Measurements from ENCODE around the gene CD80. TPM values are rescaled to one million over a fixed set of nuclear protein-coding genes. Genes with fewer than 3 reads are reported as not detected.

Gene CD80
- total and polyA plus RNA-seq, 10 of the 15 experiments (the other 5 are each of a cell fraction or from before 2014, with no cell fraction given), result 41.4 to 137 (median 58.1) TPM

DNA sequence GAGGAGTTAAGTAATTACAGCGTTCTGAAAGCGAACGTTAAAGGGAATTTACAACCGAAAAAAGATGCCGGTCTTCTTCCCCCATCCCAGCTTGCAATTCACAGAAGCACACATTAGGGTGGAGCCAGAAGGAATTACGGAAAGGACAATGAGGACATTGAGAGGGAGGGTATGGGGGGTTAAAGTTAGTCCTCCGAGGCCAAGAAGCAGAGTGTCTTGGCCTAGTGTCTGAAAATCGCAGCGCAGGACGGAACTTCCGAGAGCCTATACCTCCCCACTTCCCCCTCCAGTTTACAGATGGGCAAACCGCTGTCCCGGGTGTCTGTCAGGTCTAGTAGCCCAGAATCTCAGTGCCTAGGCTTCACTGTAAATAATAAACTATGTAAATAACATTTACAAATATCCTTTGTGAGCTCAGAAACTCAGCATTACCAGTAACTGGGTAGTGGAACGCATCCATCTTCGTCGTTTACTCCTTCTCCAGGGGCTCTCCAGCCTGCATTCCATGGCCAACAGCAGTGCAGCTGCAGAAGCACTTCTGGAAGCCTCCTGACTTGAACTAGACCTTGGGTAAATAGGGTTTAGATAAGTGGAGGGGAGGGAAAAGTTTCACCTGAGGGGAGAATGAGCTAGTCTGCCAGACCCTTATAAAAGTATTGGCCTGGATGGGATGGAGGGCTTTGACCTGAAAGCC, 20.8 kb upstream of the CD80 start (continued):
- TF ChIP-seq, protein P1, sequence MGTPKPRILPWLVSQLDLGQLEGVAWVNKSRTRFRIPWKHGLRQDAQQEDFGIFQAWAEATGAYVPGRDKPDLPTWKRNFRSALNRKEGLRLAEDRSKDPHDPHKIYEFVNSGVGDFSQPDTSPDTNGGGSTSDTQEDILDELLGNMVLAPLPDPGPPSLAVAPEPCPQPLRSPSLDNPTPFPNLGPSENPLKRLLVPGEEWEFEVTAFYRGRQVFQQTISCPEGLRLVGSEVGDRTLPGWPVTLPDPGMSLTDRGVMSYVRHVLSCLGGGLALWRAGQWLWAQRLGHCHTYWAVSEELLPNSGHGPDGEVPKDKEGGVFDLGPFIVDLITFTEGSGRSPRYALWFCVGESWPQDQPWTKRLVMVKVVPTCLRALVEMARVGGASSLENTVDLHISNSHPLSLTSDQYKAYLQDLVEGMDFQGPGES (IDR thresholded peaks at IDR 0.05), result no peak
- TF ChIP-seq MXI1 (IDR thresholded peaks at IDR 0.05; ENCODE audit: low read depth, low read length) (no peak), POU2F2 (IDR thresholded peaks at IDR 0.05; ENCODE audit: borderline replicate concordance, low read depth, low read length) (peak; percentile 53; the same call in 1 of the 3 replicates), IRF4 (IDR thresholded peaks at IDR 0.05; ENCODE audit: low read depth, low read length) (no peak), EED (IDR thresholded peaks at IDR 0.05; ENCODE audit: low read depth) (no peak), SPI1 (IDR thresholded peaks at IDR 0.05; ENCODE audit: borderline replicate concordance, insufficient read depth, low read depth, low read length) (peak; percentile 82), GABPA (IDR thresholded peaks at IDR 0.05; ENCODE audit: low read depth) (0 out of 2 replicates have a peak, but pooled peaks have one; percentile 39), SIN3A (IDR thresholded peaks at IDR 0.05; ENCODE audit: low read depth, low read length) (peak; percentile 48; the same call in 1 of the 2 replicates), FOXM1 (IDR thresholded peaks at IDR 0.05; ENCODE audit: low read depth, low read length) (no peak), POLR2AphosphoS2 (IDR thresholded peaks at IDR 0.05; ENCODE audit: low read depth, low read length) (no peak), YY1 (IDR thresholded peaks at IDR 0.05; ENCODE audit: low read depth, low read length) (peak; percentile 20; the same call in 1 of the 2 replicates), MTA2 (IDR thresholded peaks at IDR 0.05; ENCODE audit: low read depth) (peak; percentile 11; the same call in 1 of the 2 replicates), FOXK2 (IDR thresholded peaks at IDR 0.05) (no peak)
- TF ChIP-seq, protein P2, sequence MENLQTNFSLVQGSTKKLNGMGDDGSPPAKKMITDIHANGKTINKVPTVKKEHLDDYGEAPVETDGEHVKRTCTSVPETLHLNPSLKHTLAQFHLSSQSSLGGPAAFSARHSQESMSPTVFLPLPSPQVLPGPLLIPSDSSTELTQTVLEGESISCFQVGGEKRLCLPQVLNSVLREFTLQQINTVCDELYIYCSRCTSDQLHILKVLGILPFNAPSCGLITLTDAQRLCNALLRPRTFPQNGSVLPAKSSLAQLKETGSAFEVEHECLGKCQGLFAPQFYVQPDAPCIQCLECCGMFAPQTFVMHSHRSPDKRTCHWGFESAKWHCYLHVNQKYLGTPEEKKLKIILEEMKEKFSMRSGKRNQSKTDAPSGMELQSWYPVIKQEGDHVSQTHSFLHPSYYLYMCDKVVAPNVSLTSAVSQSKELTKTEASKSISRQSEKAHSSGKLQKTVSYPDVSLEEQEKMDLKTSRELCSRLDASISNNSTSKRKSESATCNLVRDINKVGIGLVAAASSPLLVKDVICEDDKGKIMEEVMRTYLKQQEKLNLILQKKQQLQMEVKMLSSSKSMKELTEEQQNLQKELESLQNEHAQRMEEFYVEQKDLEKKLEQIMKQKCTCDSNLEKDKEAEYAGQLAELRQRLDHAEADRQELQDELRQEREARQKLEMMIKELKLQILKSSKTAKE (IDR thresholded peaks at IDR 0.05; ENCODE audit: low read depth, poor library complexity, severe bottlenecking), result peak; percentile 47
- TF ChIP-seq, protein P3, sequence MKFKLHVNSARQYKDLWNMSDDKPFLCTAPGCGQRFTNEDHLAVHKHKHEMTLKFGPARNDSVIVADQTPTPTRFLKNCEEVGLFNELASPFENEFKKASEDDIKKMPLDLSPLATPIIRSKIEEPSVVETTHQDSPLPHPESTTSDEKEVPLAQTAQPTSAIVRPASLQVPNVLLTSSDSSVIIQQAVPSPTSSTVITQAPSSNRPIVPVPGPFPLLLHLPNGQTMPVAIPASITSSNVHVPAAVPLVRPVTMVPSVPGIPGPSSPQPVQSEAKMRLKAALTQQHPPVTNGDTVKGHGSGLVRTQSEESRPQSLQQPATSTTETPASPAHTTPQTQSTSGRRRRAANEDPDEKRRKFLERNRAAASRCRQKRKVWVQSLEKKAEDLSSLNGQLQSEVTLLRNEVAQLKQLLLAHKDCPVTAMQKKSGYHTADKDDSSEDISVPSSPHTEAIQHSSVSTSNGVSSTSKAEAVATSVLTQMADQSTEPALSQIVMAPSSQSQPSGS (IDR thresholded peaks at IDR 0.05; ENCODE audit: low read length), result peak; percentile 48
- TF ChIP-seq, protein P4, sequence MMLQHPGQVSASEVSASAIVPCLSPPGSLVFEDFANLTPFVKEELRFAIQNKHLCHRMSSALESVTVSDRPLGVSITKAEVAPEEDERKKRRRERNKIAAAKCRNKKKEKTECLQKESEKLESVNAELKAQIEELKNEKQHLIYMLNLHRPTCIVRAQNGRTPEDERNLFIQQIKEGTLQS (IDR thresholded peaks at IDR 0.05; ENCODE audit: borderline replicate concordance, extremely low read depth, low read depth, low read length), result no peak
- TF ChIP-seq, protein P5, sequence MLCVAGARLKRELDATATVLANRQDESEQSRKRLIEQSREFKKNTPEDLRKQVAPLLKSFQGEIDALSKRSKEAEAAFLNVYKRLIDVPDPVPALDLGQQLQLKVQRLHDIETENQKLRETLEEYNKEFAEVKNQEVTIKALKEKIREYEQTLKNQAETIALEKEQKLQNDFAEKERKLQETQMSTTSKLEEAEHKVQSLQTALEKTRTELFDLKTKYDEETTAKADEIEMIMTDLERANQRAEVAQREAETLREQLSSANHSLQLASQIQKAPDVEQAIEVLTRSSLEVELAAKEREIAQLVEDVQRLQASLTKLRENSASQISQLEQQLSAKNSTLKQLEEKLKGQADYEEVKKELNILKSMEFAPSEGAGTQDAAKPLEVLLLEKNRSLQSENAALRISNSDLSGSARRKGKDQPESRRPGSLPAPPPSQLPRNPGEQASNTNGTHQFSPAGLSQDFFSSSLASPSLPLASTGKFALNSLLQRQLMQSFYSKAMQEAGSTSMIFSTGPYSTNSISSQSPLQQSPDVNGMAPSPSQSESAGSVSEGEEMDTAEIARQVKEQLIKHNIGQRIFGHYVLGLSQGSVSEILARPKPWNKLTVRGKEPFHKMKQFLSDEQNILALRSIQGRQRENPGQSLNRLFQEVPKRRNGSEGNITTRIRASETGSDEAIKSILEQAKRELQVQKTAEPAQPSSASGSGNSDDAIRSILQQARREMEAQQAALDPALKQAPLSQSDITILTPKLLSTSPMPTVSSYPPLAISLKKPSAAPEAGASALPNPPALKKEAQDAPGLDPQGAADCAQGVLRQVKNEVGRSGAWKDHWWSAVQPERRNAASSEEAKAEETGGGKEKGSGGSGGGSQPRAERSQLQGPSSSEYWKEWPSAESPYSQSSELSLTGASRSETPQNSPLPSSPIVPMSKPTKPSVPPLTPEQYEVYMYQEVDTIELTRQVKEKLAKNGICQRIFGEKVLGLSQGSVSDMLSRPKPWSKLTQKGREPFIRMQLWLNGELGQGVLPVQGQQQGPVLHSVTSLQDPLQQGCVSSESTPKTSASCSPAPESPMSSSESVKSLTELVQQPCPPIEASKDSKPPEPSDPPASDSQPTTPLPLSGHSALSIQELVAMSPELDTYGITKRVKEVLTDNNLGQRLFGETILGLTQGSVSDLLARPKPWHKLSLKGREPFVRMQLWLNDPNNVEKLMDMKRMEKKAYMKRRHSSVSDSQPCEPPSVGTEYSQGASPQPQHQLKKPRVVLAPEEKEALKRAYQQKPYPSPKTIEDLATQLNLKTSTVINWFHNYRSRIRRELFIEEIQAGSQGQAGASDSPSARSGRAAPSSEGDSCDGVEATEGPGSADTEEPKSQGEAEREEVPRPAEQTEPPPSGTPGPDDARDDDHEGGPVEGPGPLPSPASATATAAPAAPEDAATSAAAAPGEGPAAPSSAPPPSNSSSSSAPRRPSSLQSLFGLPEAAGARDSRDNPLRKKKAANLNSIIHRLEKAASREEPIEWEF (IDR thresholded peaks at IDR 0.05; ENCODE audit: insufficient replicate concordance, low read depth, low read length), result no peak
- TF ChIP-seq, protein P6, sequence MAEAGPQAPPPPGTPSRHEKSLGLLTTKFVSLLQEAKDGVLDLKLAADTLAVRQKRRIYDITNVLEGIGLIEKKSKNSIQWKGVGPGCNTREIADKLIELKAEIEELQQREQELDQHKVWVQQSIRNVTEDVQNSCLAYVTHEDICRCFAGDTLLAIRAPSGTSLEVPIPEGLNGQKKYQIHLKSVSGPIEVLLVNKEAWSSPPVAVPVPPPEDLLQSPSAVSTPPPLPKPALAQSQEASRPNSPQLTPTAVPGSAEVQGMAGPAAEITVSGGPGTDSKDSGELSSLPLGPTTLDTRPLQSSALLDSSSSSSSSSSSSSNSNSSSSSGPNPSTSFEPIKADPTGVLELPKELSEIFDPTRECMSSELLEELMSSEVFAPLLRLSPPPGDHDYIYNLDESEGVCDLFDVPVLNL (IDR thresholded peaks at IDR 0.05; ENCODE audit: low read depth, low read length), result no peak
